NT2/D1 (cell line): ENCODE data around the gene FTCD.

Experiments used
- SUZ12 ChIP-seq: IDR thresholded peaks from 2 replicates; pipeline ENCODE4 v1.6.1; 2011; ENCODE audit not compliant: insufficient read length, insufficient read depth; ENCODE audit errors: extremely low read depth
- YY1 ChIP-seq: IDR thresholded peaks from 2 replicates; pipeline ENCODE4 v1.6.1; 2011; ENCODE audit not compliant: insufficient read length, insufficient read depth
- ZNF274 ChIP-seq: IDR thresholded peaks from 2 replicates; pipeline ENCODE4 v1.6.1; 2011; ENCODE audit warnings: mild to moderate bottlenecking, low read depth, low read length

- TF ChIP-seq ZNF274 (no peak), SUZ12 (no peak), YY1 (no peak)
These were observed 28.8 kb downstream of the FTCD start for GRCh38 chr21:46126309-46127238.
